ENCODE measurements around the gene DACH1.

Gene DACH1

DNA sequence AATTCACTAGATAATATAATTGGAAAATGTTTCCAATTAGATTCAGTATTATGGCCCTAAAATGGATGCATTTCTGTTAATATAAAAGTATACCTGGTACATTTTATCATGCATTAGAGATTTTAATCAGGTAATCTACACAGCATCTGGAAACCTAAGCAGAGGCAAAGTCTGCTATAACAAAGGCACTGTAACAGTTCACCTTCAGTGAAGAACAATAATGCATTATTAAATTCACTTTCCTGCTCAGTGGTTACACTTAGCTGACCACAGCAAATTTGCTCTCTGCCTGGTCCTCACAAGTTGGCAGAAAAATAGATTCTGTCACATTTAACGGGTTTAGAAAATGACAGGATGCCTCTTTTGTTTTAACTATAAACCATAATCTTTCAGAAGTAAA, 326.9 kb downstream of the DACH1 start:
- no peak for DNase-seq

DNA sequence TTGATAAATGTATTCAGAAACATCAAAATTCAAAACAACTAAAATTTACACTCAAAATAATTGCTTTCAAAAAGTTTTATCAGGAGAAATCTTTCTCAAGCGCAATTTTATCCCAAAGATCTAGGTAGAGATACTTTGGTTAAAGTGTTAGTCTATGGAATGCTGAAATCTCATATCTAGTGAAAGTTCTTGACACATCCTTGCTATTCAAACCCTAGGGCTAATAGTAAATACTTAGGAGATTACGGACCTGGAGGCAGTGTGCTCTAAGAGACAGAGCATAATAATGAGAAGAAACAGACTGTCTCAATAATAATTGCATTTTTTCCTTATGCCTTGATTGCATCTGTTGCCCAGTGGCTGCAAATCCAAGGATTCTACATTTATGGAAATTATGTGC, 330.8 kb downstream of the DACH1 start:
- DNase-seq: no peak

DNA sequence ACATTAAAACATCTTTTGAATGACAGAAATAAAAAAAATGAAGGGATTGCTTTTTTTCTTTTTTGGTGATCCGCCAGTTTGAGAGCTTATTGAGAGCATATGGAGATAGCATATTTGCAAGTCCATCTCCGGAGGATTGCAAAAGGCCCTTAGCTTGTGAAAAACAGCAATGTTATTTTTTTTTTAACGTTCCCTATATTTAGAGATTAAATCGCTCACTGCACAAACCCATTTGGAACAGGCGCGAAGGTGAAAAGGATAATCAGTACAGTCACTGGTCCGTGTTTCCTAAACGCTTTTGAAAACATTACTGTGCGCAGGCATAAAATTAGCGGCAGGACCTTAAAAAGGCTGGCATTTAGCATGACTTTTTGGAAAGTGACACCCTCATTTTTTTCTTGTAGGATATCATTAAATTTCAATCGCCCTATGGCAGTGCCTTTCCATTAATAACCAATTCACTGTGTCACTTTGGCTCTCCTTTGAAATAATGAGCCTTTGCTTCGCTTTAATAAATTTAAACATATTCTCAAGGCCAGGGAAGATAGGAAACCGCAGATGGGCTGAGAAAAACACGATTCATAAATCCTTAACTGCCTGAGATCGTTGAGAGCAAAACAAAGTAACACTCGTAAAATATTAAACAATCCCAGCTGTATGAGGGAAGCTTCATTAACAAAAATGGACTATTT, 342.2 kb downstream of the DACH1 start:
- DNase-seq: no peak

DNA sequence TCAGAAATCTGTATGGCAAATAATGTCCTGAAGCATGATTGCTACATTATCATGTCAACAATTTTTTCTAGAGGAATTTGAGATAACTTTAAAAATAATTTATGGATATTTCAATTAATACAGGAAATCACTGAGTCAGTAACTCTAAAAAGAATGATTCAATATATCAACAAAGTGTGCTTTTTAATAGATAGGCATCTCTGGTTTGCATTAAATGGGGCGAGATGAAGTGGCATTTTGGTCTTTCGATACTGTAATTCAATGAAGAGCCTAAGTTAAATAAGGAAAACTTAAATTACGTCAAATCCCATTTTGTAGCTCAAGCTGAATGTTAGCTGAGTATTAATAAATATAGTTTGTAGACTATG, 342.8 kb downstream of the DACH1 start:
- DNase-seq: no peak

DNA sequence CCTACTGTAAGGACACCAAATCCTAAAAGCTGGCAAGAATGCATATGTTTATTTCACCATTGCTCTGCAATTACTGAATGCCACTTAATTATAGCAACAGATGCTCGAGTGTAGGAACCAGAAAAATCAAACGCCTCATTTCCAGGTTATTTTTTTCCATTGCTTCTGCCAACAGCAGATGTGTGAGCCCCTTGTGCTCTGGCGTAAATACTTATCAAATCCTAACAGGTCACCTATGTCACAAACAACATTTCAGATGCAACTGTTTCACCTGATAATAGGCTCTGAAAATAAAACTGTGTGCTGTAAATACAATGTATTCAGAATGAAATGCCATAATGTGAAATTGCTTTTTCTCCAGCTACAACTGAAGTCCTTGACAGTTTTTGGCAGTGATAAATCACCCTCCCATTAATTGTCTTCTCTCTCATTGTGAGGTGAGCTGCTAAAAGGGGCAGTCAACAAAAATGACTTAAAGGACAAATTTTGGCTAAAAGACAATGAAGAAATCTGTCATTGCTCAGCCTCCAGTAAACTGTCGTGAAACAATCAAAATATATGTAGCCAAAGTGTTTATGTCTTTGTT, 344.0 kb downstream of the DACH1 start:
- no peak for DNase-seq

DNA sequence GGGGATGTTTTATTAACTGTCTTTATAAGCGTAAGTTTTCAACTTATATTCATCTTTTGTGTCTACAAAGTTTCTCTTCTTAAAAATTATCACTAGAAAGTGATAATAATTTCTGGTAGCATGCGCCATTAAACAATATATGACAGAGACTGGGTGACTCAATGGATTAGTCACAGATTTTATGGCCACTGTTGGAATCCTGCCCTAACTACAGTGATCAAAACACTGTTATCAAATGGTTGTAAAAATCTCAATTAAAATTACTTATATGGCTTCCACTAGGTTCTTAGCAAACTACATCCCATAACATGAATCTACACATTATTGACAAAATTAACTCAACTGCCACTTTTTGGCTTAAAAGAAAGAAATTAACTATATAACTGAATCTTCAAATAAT, 350.0 kb downstream of the DACH1 start:
- DNase-seq: no peak

DNA sequence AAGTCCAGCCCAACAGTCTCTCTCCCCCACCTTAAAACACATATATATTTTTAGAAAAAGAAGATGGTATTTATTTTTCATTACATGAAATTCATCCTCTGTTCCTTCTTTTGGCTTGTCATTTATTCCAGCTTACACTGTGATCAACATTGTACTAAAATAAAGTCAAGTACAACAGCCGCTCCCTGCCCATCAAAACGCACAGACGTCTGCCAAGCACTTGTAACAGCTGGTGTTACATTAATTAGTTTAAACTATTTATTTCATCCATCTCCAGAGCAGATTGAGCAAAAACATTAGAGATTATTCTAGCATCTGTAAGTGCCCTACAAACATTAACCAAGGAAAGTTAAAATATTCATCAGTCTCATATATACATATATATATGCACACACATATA, 350.5 kb downstream of the DACH1 start:
- no peak for DNase-seq

DNA sequence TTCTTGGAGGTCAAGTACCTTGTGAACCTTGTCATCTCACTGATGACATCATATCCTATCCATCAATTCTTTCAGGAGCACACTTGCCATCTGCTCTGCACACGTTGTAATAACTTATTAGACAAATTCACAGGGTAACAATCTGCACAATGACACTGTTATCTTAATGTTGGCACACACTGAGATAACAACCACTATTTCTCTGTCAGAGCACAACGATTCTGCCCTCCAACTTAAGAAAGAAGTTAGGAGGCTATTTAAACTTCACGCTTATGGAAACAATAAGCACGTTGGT, 351.3 kb downstream of the DACH1 start:
- no peak for DNase-seq

DNA sequence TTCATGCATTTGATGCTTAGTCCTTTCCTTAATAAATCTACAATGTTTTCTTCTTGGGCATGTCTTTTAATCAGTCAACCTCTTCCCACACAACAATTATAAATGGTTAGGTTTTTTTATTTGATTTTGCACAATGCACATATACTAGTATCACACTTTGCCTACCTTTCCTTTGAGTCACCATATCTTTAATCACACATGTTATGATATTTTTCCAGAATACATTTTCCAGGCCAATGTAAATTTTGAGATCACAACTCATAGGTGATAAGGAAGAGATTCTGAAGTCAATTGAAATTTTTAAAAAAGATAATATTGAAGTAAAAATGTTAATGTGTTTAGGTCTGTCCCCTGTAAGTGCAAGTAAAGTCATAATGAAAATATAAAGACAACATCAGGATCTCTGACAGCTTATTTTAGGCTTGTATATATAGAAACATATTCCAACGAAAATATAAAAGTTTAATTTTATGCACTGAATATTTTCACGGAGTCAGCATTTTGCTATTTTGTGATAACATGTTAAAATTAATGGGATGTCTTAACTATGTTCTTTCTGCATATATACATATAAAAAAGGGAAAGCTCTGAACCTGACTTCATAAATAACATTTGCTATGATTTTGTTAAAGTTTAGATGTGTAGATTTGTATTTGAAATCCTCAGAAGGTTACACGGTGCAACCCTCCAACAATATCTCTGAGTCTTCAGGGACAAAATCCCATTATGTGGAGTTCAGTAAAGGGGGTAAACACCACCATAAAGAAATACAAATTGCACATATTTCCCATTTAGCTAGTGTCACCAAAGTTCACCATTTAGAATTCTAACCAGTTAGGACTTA, 351.9 kb downstream of the DACH1 start:
- no peak for DNase-seq

DNA sequence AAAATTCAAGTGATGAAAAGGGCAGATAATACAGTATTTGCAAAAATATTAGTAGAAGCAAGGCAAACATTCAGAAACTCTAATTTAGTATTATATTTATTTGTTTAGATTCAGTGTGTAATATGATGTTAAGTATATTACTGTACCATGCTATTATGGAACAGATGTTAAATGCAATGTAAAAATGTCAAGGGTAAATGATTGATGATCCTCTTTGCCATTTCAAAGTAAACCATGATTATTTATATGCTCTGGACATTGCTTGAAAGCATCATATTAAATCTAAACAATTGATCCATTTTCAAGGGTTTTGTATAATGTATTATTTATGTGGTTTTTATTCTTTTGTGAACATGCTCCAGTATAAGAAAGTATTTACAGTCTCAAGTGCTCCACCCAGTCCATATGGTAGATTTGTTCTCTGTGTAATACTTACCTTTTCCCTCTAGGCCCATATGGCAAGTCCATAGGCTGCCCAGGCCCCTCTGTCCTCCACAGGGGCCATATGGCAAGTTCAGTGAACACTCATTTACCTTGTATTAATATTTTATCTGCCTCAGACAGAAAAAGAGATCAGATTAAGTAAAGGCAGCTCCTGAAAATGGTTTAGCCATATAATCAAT, 353.5 kb downstream of the DACH1 start:
- DNase-seq: no peak

DNA sequence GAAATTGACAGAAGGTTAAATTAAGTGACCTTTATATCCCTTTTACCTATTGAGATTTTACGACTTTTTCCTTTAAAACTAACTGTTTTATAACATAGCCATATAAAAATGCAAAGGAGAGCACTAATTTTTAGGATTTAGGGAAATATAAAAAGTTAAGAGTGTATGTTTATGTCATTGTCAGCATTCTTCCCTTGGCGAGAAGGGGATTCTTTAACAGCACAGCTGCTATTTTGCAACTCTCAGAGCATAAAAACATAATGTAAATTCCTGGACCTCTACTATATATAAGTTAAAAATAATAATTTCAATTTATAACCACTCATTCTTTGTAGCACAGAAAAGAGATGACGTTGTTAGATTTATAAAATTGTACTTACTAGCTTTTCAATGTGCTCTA, 363.2 kb downstream of the DACH1 start:
- DNase-seq: no peak

DNA sequence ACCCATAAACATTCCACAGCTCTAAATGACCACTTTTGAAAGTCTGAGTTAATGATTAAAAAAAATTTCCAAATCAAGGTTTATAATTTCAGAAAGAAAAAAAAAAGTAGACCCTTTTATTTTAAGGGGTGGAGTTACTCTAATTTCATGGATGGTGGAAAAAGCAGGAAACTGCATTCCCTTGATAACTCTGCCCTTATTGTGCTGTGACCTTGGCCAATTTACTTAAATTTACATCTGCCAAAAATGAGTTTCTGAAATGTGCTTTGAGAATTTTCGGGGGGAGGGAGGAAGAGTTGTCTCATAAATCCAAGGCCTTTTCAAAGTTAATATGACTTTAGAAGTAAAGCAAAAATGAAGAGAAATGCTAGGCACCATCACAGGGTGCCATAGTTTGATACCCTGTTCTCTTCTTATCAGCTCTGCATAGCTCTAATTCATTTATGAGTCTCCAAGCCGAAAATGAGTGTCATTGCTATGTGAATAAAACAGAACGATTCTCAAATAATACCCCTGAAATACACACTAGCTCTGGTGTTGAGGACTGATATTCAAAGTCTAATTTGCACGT, 367.0 kb downstream of the DACH1 start:
- DNase-seq: no peak

DNA sequence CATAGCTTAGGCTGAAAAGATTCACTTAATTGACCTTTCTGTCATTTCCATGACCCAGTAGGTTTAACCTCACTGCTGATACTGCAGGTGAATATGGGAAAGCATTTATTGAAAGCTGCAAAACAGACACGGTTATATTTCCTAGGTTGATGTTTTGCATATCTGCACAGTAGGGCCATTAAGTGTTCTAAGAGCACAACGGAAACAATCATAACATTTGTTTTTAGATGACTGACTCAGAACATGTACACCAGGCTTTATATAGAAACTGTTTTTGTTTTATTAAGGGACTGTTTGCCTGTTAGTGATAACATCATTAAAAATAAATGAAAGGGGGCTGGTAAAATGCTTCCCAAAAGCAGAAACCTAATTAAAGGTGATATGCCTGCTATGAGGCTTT, 367.8 kb downstream of the DACH1 start:
- no peak for DNase-seq

DNA sequence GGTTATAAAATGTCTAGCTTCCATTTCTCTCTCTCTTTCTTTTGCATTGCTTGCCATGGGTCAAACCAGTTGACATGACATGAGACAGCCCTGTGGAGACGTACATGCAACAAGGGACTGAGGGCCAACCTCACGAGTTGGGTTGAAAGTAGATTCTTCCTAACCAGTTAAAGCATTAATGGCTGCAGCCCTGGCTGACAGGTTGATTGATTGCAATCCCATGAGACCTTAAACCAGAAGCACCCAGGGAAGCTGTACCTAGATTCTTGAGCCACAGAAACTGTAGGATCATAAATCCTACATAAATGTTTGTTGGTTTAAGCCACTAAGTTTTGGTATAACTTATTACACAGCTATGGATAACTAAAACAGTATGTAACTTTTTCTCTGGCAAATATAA, 373.8 kb downstream of the DACH1 start:
- no peak for DNase-seq

DNA sequence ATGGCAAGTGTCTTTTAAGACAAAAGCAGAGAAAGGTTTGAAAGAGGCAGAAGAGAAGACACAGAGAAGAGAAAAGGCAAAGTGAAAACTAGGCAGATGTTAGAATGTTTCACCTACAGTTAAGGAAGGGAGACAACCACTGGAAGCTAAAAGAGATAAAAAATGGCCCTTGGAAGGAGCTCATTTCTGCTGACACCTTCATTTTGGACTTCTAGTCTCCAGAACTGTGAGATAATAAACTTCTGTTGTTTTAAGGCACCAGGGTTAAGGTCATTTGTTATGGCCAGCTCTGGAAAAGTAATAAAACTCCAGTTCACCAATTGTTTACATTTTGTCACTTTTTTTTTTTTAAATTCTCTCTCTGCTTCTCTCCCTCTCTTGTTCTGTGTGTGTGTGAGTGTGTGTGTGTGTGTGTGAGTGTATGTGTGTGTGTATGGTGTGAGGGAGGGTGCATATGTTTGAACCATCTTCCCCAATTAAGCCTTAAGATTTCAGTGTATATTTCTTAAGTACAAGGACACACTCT, 374.6 kb downstream of the DACH1 start:
- DNase-seq: no peak

DNA sequence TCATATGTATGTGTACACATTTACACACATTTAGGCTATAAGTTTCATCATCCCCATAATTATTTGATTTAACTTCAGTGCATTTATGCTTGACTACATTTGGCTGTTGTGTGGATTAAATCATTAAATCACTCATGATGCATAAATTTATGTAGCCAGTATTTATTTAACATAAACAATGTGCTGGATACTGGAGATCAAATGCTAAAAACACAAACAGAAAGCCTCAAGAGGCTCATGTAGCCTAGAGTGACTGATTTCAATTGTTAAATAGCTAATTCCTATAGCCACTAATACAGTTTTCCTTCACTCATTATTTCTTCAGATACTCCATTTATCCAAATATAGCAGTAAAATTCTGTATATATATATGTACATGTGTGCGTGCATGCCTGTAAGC, 376.0 kb downstream of the DACH1 start:
- DNase-seq: no peak

DNA sequence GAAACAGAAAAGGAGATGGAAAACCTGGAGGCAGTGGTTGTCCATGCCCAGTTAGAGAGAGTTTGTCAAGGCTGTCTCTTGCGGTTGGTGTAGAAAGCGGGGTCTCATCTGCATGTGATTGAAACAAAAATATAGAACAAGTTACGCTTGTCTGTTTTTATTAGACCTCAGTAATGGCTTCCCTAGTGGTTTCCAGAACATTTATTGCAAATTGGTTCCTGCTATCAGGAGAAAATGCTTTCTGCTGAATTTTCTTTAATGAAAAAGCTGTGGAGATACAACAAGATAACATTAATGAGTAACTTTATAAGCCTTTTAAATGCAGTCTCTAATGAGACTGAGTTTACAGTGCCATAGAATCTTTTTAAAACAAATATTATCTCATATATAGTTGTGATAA, 378.0 kb downstream of the DACH1 start:
- DNase-seq: no peak

DNA sequence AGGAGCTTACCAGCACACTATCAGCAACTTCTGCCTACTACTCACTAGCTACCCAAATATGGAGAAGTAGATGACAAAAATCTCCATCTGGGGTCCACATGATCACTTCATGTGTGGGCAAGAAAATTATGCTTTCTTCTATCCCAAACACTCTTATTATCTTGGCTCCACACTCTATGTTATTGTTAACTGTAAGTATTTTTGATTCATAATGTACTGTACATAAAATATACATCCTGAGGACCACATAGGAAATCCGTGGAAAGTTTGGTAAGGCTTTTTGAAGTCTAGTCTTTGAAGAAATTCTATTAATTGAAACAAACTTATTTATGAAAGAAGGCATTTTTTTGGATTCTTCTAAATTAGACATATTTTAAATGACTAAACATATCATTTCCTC, 378.8 kb downstream of the DACH1 start:
- no peak for DNase-seq

DNA sequence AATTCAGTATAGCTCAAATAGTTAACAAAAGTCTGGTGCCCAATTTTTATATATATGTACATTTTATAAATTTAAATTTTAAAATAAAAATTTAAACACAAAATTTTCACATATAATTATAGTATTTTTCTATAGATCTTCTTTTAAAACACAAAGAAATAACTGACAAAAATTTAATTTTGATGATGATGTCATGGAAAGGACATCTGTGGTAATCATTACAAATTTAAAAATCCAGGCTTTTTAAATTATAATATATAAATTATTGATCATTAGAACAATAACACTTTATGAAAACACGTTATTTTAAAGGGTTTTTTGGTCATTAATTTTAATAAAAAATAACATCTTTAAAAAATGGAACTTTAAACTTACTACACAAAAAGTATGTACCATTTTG, 381.1 kb downstream of the DACH1 start:
- no peak for DNase-seq

DNA sequence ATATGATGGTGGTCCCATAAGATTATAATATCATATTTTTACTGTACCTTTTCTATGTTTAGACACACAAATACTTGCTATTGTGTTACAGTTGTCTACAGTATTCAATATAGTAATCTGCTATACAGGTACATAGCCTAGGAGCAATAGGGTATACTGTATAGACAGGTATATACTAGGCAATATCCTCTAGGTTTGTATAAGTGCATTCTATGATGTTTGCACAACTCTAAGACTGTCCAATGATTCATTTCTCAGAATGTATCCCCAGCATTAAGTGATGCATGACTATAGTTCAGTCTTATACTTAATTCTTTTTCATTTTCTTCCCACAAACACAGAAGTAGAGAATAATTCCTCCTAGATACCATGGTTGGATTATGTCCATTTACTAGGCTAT, 383.3 kb downstream of the DACH1 start:
- DNase-seq: no peak

DNA sequence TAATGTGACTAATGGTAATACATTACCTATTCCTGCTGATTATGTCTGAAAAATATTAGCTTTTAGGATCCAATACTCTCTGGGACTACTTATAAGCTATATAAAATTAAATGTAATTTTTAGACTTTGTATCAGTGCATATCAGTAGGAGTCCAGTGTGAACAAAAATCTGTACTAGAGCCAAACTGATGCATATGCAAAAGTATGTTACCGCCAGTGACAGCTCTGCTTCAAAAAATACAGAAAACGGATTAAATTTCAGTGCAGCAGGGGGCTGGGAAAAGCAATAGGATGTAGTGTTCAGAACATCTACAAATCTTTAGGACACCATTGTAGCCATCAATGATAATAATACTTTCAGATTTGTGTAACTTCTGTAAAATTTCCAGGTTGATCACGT, 385.5 kb downstream of the DACH1 start:
- DNase-seq: no peak

DNA sequence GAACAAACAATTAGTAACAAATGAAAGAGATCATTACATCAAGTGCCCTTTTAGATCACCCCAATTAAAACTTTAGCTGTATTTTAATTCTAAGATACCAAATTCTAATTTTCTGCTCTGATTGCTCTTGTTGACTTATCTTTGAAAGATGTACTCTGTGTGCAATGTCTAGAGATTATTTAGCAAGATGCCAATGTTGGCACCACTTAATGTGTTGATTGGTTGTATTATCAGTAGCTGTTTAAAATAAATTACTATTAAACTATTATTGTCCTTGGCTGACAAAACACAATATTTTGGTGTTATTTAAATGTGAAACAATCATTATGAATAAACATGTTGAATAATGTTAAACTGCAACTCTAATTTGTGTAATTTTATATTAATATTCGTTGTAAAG, 386.0 kb downstream of the DACH1 start:
- no peak for DNase-seq

DNA sequence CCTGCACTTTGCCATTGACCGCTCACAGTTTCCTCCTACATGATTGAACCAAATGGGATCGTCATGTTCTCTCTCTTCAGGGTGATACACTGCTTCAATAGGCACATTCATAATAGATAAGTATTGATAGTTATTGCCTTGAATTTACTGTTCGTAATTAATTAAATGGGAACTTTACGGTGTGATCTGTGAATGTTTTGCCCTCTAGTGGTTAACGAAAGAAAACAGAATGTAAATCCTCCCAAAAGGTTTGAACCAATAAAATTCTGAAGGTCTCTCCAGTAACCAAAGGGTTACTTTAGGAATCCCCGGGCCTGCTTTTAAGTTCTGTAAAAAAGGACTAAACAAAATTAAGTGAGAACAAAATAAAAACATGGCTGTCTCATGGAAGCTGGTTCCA, 389.3 kb downstream of the DACH1 start:
- DNase-seq: no peak

DNA sequence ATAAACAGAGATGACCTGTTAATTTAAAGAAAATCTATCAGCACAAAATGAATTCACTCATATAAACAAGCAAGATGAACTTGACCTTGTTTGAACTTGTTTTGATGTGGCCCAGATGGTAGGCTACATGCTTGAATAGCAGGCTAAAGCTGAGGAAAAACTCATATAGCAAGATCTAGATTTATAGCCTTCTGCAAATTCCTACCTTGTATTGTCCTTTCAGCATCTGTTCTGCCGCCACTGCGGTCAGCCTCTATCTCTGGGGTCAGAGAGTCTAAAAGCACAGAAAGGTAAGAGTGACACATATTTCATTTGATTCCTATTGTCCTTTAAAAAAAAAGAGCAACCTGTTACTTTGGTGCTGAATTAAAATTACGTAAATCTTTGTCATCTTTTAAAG, 392.1 kb downstream of the DACH1 start:
- DNase-seq: no peak

Measured in CD4-positive, alpha-beta T cell treated with Interleukin-15 for 1 hour (primary cell).